ELF-1 (cell line): ENCODE measurements around the gene ARHGAP15.

ENCODE experiments used
- DNase-seq: peaks from one replicate; pipeline ENCODE4 v3.0.0-alpha.2; 2016; ENCODE audit warnings: low read depth, low spot score

Gene ARHGAP15

GRCh38 chr2:143397884-143398614 lies 268.8 kb downstream of the ARHGAP15 start:
- no peak for DNase-seq

GRCh38 chr2:143398781-143399180 lies 269.6 kb downstream of the ARHGAP15 start:
- no peak for DNase-seq

DNA sequence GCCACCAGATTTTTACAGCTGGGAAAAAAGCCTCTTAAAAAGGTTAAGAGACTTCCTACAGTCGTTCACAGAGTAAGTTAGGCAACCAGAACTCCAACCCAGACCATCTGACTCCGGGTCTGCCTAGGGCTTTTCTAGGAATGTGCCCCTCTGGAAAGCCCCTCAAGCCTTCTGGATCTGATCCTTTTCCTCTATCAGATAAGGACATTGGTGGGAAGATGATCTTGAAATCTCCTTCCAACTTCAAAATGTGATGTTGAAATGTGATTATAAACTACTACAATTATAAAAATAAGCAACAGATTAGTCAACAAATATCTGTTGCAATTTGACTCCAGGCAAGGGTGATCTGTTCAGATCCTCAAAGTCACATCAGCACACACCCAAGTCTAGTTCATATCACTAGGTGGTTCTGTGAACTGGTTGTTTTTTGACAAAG lies 270.4 kb downstream of the ARHGAP15 start:
- peak; percentile 5 for DNase-seq

GRCh38 chr2:143401861-143402260 lies 272.6 kb downstream of the ARHGAP15 start:
- no peak for DNase-seq

DNA sequence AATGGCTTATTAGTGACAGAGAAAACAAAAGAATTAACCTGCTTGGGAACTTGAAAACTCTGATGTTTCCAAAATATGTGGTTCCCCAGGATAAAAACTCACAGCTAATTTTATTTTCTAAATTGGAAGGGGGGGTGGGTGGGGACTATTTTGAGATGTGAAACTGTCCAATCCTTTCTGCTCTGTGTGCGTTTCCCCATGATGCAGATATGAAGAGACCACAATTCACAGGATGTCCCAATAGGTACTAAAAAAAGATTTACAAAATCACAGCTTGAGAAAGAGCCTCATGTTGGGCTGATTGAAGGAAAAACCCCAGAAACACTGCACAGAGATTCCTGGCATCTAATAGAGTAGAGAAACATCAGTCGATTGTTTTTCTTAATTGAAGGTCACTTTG lies 273.2 kb downstream of the ARHGAP15 start:
- no peak for DNase-seq

DNA sequence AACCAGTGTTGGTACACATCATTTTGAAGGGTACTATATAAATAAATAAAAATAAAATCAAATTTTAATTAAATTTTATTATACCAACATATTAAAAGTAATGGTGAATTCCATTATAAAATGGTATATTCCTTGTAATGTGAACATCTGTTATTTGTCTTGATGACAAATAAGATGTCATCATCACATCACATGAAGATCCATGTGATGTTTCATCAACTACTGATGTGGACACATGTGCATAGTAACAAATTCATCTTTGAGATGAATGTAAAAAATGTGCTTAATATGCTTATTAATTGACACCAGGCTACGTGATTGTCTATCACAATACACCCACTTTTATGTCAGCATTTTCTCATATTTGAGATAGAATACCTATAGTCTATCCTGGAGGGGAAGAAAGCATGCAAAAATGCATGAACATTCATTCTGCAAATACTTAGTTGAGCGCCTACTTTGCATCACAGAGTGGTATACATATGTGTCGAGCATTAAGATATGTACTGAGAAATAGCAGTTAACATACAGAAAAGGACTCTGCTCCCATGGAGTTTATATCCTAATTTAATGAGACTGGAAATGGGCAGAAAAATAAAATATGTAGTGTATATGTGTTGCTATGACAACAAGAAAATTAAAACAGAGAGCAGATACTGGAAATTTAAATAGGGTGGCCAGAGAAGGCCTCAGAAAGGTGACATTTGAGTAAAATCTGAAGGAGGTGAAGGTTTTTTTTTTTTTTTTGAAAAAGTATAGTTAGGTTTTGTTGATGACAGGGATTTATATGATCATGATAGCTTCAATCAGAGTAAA lies 281.1 kb downstream of the ARHGAP15 start:
- no peak for DNase-seq

GRCh38 chr2:143415571-143415970 lies 286.4 kb downstream of the ARHGAP15 start:
- no peak for DNase-seq

DNA sequence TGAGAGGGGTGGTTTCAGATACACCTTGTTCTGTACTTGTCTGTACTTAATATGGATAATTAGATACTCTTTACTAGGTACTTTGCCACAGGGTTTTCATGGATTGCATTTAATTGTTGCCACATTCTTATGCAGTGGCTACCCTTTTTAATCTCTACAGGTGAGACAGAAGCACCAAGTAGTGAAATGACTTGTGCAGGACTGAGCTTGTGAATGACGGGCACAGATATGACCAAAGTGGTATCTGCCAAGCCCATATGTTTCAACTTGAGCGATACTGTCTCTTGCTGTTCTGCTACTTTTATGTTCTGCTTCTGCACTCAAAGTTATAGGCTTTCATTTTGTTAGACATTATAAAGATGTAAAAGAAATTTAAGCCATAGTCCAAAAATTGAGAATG lies 288.2 kb downstream of the ARHGAP15 start:
- no peak for DNase-seq

DNA sequence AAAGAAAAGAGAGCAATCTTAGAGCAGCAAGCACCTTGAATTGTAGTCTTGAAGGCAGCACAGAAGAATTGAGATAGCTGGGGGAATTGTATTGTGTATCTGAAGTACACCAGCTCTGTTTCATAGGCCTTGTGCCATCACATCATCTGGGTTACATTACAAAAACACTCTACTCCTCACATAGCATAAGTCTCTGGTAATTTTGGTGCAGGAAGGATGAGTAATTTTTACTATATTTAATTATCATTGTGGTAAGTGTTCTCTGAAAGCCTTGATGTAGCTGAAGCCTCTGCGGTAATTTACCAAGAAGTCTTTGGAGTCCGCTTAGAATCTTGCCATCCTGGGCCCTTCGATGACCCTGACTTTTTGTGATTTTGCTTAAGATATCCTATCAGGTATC lies 291.1 kb downstream of the ARHGAP15 start:
- no peak for DNase-seq

GRCh38 chr2:143422681-143423080 lies 293.5 kb downstream of the ARHGAP15 start:
- no peak for DNase-seq

- no peak for DNase-seq
Observed at GRCh38 chr2:143425896-143426295, 296.7 kb downstream of the ARHGAP15 start.

DNA sequence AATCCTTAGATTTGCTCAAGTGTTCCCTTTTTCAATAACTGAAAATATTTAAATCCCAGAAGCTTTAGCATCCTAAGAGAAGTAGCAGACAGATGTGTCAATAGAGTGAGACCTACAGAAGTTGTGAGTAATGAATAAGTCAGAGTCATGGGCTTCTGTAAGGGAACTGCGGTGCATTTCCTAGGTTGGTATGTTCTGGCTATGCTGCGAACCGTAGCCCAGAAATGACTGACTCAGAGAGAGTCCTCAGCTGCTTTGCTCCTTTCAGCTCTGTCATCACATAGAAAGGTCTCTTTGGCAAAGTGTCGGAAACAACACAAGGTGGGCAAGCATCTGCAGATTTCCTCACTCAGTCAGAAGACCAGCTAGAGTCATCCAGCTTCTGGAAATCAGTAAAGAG lies 297.1 kb downstream of the ARHGAP15 start:
- no peak for DNase-seq

GRCh38 chr2:143428700-143429099 lies 299.5 kb downstream of the ARHGAP15 start:
- DNase-seq: no peak

DNA sequence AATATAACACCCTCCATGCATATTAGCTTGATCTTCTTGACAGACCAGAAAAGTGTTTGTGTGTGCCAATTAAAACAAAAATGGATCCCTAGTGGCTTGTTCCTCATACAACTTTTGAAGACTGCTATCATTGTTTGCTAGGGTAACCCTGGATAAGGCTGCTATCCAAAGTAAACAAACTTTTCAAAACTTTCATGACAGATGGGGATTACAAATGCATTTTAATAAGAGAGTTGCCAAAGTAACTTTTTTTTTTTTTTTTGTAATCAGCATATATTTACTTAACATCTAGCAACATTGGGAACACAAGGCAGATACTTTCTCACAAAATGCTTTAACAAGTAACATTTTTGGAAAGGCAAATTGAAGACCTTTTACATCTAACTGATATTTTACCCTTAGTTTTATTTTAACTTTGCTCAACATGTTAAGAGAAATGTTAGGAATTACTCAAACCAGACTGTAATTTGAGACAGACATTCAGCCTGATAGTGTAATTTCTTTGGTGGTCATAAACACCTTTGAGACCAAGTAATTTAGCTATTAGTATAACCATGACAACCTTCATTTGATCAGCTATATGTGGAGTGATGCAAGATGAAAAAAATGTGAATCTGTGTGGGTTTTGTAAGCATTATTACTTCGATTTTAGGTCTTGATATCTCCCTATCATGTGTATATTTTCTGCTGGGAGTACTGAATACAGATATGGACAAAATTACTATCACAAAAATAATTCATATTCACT lies 300.9 kb downstream of the ARHGAP15 start:
- no peak for DNase-seq

DNA sequence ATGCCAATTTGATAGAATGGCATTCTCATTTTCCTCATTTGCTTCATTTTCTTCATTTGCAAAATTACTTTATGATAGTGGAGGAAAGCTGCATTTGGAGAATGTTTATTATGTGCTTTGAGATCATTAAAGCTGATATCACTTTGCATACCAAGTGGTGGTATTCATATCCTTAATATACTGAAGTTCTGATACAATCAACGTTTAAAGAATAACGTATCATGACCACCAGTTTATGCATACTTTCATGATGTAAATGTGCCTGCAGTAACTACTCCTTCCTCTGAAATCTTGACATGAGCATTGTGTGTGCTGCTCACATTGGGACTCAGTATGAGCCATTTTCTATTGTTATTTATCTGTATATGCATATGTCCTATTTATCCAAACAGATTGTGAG lies 302.1 kb downstream of the ARHGAP15 start:
- DNase-seq: no peak

- no peak for DNase-seq
Observed at GRCh38 chr2:143433251-143433650, 304.0 kb downstream of the ARHGAP15 start.

DNA sequence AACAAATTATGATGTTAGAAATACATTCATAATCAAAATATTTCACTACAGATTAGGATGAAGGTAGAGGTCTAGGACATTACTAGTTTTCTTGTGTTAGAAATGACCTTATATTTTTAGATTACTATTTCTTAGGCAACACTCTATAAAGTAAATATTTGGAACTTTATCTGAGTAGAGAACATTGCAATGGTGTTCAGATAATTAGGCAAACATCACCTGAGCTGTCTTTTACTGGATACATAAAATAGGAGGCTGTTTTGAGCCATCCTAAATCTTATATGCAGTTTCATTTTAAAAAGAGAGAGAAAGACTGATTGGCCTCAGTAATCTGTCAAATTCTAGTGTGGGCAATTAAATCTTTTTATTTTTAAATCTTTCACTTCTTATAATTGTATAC lies 304.6 kb downstream of the ARHGAP15 start:
- DNase-seq: no peak

- no peak for DNase-seq
Observed at GRCh38 chr2:143434445-143434844, 305.2 kb downstream of the ARHGAP15 start.

DNA sequence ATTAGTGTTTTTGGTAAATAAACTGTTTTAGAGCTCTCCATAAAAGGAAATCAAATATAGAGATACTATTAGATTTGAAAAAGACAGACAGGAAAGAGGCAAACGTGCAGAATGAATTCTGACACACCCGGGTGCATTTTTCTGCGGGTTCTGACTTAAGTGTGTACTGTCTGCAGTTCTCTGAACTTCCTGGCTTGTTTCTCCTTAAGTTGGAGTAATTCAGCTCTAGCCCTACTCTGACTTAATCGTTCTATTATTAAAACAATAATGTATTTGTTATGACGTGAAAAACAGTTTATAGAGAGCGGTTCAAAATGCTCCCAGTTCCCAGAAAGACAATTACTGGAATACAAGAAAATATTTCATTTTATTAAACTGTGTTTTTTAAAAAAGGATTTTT lies 305.9 kb downstream of the ARHGAP15 start:
- DNase-seq: no peak

DNA sequence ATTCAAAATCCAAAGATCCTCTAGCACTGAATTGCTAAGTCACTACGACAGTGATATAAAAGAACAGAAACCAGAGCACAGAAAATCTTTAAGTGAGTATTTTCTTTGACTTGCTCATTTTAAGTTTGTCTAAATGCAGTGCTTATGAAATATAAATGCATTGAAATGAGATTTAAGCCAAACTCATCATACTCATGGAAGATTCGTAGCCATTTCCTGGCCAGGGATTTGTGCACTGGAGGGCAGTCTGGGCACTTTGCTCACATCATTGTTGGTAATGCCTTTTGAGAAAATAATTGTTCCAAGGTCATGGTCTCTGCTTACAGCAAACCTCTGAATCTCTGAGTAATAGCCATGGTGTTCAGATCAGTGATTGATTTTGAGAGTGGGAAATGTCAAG lies 307.7 kb downstream of the ARHGAP15 start:
- no peak for DNase-seq

DNA sequence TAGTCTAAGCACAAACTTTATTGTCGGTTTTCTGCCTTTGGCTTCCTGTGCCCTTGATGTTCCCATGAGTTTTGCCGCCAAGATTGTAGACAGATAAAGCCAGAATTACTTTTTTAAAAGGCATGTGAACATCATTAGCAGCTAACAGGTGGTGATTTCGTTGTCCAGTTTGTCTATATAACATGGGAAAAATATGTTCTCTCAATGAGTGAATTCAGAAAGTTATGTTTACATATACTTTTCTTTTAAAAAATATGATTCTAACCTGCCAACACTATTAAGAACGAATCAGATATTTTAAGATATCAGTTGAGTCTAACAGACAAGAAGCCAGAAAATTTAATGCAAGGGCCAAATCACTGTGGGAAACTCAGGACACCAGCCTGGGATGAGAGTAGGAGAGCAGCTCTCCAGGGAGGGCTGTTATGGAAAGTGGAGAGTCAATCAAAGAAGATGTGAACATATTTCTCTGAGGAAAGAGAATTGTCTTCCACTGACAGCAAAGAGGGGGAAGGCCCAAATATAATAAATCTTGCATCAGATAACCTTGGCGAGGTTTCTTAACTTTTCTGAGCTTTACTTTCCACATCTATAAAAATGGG lies 311.3 kb downstream of the ARHGAP15 start:
- DNase-seq: no peak

GRCh38 chr2:143442193-143442592 lies 313.0 kb downstream of the ARHGAP15 start:
- DNase-seq: no peak
